HG03354 (cell line): ENCODE results near the gene CYP4F8.

Experiments
- ATAC-seq: cut with Tn5 transposase; IDR thresholded peaks from one replicate; pipeline ENCODE4 v1.9.1; 2021; ENCODE audit warnings: mild to moderate bottlenecking; ENCODE audit not compliant: unreplicated experiment, poor library complexity, severe bottlenecking

Gene CYP4F8

GRCh38 chr19:15613338-15613737, 1.7 kb upstream of the CYP4F8 start:
- no peak for ATAC-seq

- no peak for ATAC-seq
Measured at GRCh38 chr19:15615526-15615925, 508 bp downstream of the CYP4F8 start.

- no peak for ATAC-seq
Measured at GRCh38 chr19:15616183-15616582, 1.2 kb downstream of the CYP4F8 start.

GRCh38 chr19:15616627-15617270, 1.7 kb downstream of the CYP4F8 start:
- ATAC-seq, result no peak

GRCh38 chr19:15618321-15618720, 3.3 kb downstream of the CYP4F8 start:
- no peak for ATAC-seq

- no peak for ATAC-seq
Measured at GRCh38 chr19:15621801-15622200, 6.8 kb downstream of the CYP4F8 start.

GRCh38 chr19:15622991-15623390, 8.0 kb downstream of the CYP4F8 start:
- no peak for ATAC-seq

GRCh38 chr19:15623711-15624318, 8.8 kb downstream of the CYP4F8 start:
- no peak for ATAC-seq

- no peak for ATAC-seq
Measured at GRCh38 chr19:15628236-15629002, 13.4 kb downstream of the CYP4F8 start.

- ATAC-seq, result no peak
Measured at GRCh38 chr19:15629003-15629880, 14.2 kb downstream of the CYP4F8 start.

- ATAC-seq, result no peak
Measured at GRCh38 chr19:15631817-15632216, 16.8 kb downstream of the CYP4F8 start.

GRCh38 chr19:15633082-15633835, 18.2 kb downstream of the CYP4F8 start:
- no peak for ATAC-seq

- ATAC-seq, result no peak
Measured at GRCh38 chr19:15634105-15634504, 19.1 kb downstream of the CYP4F8 start.

- ATAC-seq, result no peak
Measured at GRCh38 chr19:15635016-15635805, 20.2 kb downstream of the CYP4F8 start.

- ATAC-seq, result no peak
Measured at GRCh38 chr19:15636026-15636425, 21.0 kb downstream of the CYP4F8 start.

- ATAC-seq, result no peak
Measured at GRCh38 chr19:15639596-15639995, 24.6 kb downstream of the CYP4F8 start.

GRCh38 chr19:15640294-15640903, 25.4 kb downstream of the CYP4F8 start, which contains the start of gene CYP4F3:
Gene CYP4F3, plus strand, starts transcription at chr19:15640897. Its CDS starts 519 bp downstream, at chr19:15641416.
- ATAC-seq, result no peak
